Muscle layer of duodenum (tissue), 2 donors: Measurements from ENCODE around the gene KHDC4.
A peak's percentile ranks its signal among the peaks of the same experiment; 100 is the strongest.

ENCODE experiments used
- H3K27ac ChIP-seq: one replicate; pipeline ENCODE4 v1.7.0; 2013; ENCODE audit warnings: mild to moderate bottlenecking, low read length
- H3K27me3 ChIP-seq: one replicate; pipeline ENCODE4 v1.7.0; 2013; ENCODE audit warnings: low read depth, mild to moderate bottlenecking, control low read depth, low read length
- H3K36me3 ChIP-seq, 2 donors: one replicate each; pipeline ENCODE4 v1.7.0; 2013; ENCODE audit warnings: low read length in 2 of 2, control low read depth in 1 of 2, mild to moderate bottlenecking in 1 of 2; ENCODE audit not compliant: insufficient read depth in 2 of 2, control insufficient read depth in 1 of 2
- H3K4me1 ChIP-seq, 2 donors: one replicate each; pipeline ENCODE4 v1.7.0; 2013; ENCODE audit warnings: low read length in 2 of 2, mild to moderate bottlenecking in 2 of 2, control low read depth in 1 of 2, moderate library complexity in 1 of 2; ENCODE audit not compliant: insufficient read depth in 2 of 2, control insufficient read depth in 1 of 2
- H3K4me3 ChIP-seq, 2 donors: one replicate each; pipeline ENCODE4 v1.7.0; 2013; ENCODE audit warnings: low read length in 2 of 2, low read depth in 1 of 2, mild to moderate bottlenecking in 1 of 2
- H3K9me3 ChIP-seq, 2 donors: one replicate each; pipeline ENCODE4 v1.7.0; 2013; ENCODE audit warnings: low read length in 2 of 2, control low read depth in 1 of 2, mild to moderate bottlenecking in 1 of 2; ENCODE audit not compliant: control insufficient read depth in 1 of 2
- donor health status: healthy.

The KHDC4 gene

DNA sequence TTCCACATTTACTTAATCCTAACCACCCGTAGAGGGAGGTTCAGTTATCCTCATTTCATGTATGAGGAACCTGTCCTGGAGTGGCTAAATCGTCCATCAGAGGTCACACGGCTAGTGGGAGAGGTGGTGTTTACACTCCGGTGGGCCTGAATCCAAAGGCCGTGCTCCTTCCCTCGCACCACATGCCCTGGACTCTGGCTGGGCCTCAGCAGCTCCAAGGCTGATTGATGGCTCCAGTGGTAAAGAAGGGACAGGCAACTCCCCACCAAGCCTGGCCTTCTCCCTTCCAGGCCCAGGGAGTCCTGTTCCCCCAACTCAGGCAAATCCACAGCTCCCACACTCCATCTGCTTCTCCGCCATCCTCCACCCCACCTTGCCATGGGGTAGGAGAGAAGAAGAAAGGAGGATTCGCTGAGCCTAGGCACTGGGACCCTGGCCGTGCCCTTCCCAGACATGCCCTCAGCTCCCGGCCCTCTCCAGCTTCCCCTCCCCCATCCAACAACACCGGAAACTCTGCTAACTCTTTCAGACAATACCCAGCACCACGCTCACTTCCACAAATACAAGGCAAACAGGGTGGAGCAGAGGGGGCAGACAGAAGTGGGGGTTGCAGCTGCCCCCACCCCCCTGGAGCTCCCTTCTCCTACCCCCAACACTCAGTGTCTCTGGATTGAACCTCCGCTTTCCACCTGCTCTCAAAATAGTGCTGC is 33.3 kb upstream of the KHDC4 start:
- Histone ChIP-seq H3K9me3 (no peaks in the 10 kb centered on the region), H3K4me3 (peak overlapping the region in 1 of 2 donors; percentile 2), H3K4me1 (peaks cover 39 to 69% of the 10 kb centered on the region in 2 donors), H3K36me3 (peaks cover 26 to 30% of the 10 kb centered on the region in 2 donors), H3K27me3 (no peaks in the 10 kb centered on the region), H3K27ac (peak overlapping the region; percentile 50)

DNA sequence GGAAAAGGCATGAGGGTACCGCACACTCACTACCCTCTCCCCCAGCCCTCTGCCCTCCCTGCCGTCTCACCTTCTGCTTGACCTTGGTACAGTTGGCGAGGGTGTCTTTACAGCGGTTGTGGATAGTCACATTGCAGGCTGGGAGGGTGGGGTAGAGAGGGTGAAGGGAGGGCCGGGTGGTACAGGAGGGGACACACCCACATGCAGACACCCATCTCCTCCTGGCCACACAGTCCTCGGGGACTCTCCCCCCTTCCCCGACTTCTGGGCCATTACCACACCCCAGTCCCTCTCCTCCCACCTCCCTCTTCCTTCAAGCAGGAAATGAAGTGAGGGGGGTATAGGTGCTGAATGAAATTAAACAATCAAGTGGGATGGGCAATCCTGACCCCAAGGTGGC is 32.5 kb upstream of the KHDC4 start:
- peaks cover 34 to 38% of the 10 kb centered on the region in 2 donors for H3K36me3 ChIP-seq

DNA sequence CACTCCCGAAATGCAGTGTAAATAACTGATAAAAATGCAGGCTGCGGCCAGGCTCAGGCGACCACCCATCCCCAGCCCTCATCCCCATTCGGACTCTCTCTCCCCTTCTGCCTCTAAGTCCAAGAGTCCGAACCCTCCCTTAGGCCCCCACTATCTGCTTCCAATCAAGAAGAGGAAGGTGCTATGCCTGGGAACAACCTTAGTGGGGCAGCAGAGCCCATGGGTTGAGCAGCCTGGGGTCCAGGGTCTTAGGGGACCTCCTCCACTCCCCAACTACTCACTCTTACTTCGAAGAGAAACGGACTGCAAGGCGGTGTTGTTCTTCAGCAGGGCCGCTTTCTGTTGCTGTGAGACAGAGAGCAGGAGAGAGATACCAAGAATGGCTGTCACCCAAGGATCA is 31.9 kb upstream of the KHDC4 start:
- Histone ChIP-seq H3K4me1 (peaks cover 39 to 65% of the 10 kb centered on the region in 2 donors), H3K4me3 (no peak overlapping the region), H3K27me3 (no peaks in the 10 kb centered on the region), H3K9me3 (no peaks in the 10 kb centered on the region), H3K27ac (no peak overlapping the region), H3K36me3 (peaks cover 38 to 42% of the 10 kb centered on the region in 2 donors)

More for the DNA sequence above, 32.5 kb upstream of the KHDC4 start:
- Histone ChIP-seq H3K4me3 (no peak overlapping the region), H3K4me1 (peaks cover 39 to 69% of the 10 kb centered on the region in 2 donors), H3K27me3 (no peaks in the 10 kb centered on the region), H3K9me3 (no peaks in the 10 kb centered on the region), H3K27ac (peak overlapping the region; percentile 50)

- Histone ChIP-seq H3K27ac (no peak overlapping the region), H3K27me3 (no peaks in the 10 kb centered on the region)
Observed at GRCh38 chr1:155964193-155964592, 30.0 kb upstream of the KHDC4 start.

DNA sequence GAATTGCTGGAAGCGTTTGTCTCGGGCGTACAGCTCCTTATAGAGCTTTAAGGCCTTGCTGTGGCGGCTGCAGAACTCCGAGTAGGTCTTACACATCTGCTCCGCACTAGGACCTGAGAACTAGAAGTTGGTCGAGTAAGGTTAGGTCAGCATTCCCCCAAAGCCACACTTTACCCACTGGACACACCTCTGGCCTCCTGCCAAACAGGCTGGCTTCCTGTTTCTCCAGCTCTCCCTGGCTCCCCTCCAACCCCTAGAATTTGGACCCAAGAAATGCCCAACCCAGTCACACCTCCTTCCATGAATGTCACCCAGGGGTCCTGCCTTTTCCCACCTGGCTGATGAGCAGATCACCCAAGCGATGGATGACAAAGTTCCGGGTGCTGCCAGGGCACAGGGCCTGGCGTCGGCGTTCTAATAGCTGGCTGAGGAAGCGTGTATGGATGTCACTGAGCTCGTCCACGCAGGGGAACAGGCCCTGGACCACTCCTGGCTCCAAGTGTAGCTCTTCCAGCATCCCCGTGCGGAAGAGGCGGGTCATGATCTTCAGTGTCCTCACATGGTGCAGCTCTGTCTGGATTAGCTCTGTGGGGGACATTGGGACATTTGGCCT is 28.5 kb upstream of the KHDC4 start:
- H3K9me3 ChIP-seq, result no peaks in the 10 kb centered on the region
- no peak overlapping the region for H3K4me3 ChIP-seq
- H3K36me3 ChIP-seq, result peaks cover 62 to 72% of the 10 kb centered on the region in 2 donors
- no peak overlapping the region for H3K27ac ChIP-seq
- H3K4me1 ChIP-seq, result peaks cover 14 to 46% of the 10 kb centered on the region in 2 donors
- no peaks in the 10 kb centered on the region for H3K27me3 ChIP-seq

More at GRCh38 chr1:155964193-155964592, 30.0 kb upstream of the KHDC4 start:
- peaks cover 54 to 60% of the 10 kb centered on the region in 2 donors for H3K36me3 ChIP-seq
- peaks cover 29 to 61% of the 10 kb centered on the region in 2 donors for H3K4me1 ChIP-seq
- H3K4me3 ChIP-seq, result no peak overlapping the region
- H3K9me3 ChIP-seq, result no peaks in the 10 kb centered on the region

DNA sequence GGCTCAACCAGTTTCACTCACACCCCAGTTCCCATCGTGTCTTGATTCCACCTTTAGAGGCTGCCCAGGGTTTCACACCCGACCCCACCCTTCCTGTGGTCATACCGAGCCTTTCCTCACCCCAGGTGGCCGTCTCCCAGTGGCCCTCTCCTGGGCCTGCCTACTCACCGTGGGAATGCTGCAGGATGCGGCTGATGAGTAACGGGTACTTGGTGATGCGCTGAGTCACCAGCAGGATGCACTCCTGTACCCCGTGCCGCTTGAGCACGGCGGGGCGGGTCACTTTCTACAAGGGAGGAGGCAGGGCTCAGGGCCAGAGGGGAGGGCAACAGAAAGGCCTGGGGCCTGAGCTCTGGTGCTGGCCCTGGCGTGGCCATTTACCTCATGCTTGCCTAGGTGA is 27.7 kb upstream of the KHDC4 start:
- no peak overlapping the region for H3K27ac ChIP-seq
- no peak overlapping the region for H3K4me3 ChIP-seq
- peaks cover 6 to 39% of the 10 kb centered on the region in 2 donors for H3K4me1 ChIP-seq
- H3K27me3 ChIP-seq, result no peaks in the 10 kb centered on the region
- H3K36me3 ChIP-seq, result peaks cover 66 to 80% of the 10 kb centered on the region in 2 donors
- no peaks in the 10 kb centered on the region for H3K9me3 ChIP-seq

GRCh38 chr1:155960081-155960745 is 26.0 kb upstream of the KHDC4 start:
- H3K36me3 ChIP-seq, result peaks cover 57 to 79% of the 10 kb centered on the region in 2 donors
- peaks cover 4 to 31% of the 10 kb centered on the region in 2 donors for H3K4me1 ChIP-seq
- H3K27ac ChIP-seq, result peak overlapping the region; percentile 67
- no peaks in the 10 kb centered on the region for H3K9me3 ChIP-seq
- H3K4me3 ChIP-seq, result no peak overlapping the region
- no peaks in the 10 kb centered on the region for H3K27me3 ChIP-seq

GRCh38 chr1:155957411-155957915 is 23.2 kb upstream of the KHDC4 start:
- peaks cover 4 to 24% of the 10 kb centered on the region in 2 donors for H3K4me1 ChIP-seq
- H3K9me3 ChIP-seq, result no peaks in the 10 kb centered on the region
- H3K27ac ChIP-seq, result no peak overlapping the region
- H3K36me3 ChIP-seq, result peaks cover 54 to 85% of the 10 kb centered on the region in 2 donors
- H3K27me3 ChIP-seq, result no peaks in the 10 kb centered on the region
- H3K4me3 ChIP-seq, result no peak overlapping the region

- H3K4me1 ChIP-seq, result peaks cover 0 to 1% of the 10 kb centered on the region in 2 donors
- peaks cover 54 to 86% of the 10 kb centered on the region in 2 donors for H3K36me3 ChIP-seq
- no peak overlapping the region for H3K27ac ChIP-seq
- no peaks in the 10 kb centered on the region for H3K9me3 ChIP-seq
- H3K4me3 ChIP-seq, result no peak overlapping the region
- no peaks in the 10 kb centered on the region for H3K27me3 ChIP-seq
Observed at GRCh38 chr1:155954645-155955044, 20.4 kb upstream of the KHDC4 start.

DNA sequence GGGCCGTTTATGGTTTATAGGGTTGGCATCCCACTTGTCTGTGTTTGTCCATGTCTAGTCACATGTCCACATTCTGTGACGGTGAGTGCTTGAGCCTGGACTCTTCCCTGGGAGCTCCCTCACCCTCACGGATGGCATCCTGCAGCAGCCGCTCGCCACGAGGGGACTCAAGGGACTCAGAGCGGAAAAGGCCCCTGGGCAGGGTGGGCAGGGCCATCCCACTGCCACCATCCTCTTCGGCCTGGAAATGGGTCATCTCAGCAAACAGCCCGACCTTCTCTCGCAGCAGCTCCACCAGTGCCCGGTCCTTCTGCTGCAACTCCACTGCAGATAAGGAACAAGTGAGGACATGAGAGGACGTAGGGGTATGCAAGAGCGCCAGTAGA is 18.3 kb upstream of the KHDC4 start:
- Histone ChIP-seq H3K27me3 (no peaks in the 10 kb centered on the region), H3K4me3 (no peak overlapping the region), H3K36me3 (peaks cover 47 to 80% of the 10 kb centered on the region in 2 donors), H3K9me3 (no peaks in the 10 kb centered on the region), H3K4me1 (no peaks in the 10 kb centered on the region), H3K27ac (no peak overlapping the region)
